K562 treated with DMSO at 1 percent for 24 hours (cell line): Measurements from ENCODE around the gene CCDC47. TPM values are rescaled to one million over a fixed set of nuclear protein-coding genes. Genes with fewer than 3 reads are reported as not detected.

Experiments used
- total RNA-seq: library from RNA; unstranded; fragments of 300-600 nt; gene quantifications from 2 replicates; pipeline ENCODE4 v1.2.3, GENCODE V29; 2022; ENCODE audit warnings: low read depth; ENCODE audit not compliant: insufficient read depth

Gene CCDC47, protein sequence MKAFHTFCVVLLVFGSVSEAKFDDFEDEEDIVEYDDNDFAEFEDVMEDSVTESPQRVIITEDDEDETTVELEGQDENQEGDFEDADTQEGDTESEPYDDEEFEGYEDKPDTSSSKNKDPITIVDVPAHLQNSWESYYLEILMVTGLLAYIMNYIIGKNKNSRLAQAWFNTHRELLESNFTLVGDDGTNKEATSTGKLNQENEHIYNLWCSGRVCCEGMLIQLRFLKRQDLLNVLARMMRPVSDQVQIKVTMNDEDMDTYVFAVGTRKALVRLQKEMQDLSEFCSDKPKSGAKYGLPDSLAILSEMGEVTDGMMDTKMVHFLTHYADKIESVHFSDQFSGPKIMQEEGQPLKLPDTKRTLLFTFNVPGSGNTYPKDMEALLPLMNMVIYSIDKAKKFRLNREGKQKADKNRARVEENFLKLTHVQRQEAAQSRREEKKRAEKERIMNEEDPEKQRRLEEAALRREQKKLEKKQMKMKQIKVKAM
- total RNA-seq, result 57.2 and 62.5 TPM in 2 replicates

DNA sequence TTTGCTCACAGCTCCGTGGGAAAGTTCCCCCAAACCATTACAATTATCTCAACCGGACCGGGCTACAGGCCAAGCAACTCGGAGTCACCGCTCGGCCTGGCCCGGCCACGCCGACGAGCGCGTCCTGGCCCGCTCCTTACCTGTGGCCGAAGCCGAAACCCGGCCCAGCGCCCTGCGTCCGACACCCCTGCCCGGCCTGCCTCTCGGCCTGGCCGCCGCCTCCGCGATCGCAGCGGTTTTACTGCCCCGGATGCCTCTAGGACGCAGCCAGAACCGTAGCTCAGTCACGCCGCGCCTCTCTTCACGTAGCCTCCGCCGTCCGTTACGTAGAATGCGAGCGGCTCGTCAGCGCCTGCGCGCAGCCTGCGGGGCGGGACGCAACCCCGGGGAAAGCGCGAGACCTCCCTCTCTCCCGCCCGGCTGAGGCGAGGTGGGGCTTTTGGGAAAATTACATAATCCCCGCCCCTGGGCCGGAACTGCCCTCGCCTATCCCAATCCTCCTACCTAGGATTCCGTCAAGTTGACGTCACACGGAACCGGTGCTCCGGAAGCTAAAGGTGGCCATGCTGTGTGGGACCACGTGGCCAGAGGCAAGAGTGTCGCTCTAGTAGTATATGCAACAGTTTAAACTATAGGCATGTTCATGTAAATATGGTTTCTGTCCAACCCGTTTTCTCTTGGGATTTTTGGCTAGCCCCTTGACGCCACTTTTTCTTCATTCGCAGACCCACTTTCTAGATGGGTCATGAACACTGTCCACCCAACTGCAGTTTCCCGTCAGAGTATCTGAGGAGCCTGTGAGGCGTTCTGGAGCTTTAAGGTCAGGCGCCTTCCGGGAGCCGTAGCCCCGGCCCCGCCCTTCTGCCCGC, at the start of gene CCDC47:
TSS of gene CCDC47 (minus strand) at position 326 of the 869 bp plus-strand sequence. CDS start 7,422 bp downstream, outside the sequence.

DNA sequence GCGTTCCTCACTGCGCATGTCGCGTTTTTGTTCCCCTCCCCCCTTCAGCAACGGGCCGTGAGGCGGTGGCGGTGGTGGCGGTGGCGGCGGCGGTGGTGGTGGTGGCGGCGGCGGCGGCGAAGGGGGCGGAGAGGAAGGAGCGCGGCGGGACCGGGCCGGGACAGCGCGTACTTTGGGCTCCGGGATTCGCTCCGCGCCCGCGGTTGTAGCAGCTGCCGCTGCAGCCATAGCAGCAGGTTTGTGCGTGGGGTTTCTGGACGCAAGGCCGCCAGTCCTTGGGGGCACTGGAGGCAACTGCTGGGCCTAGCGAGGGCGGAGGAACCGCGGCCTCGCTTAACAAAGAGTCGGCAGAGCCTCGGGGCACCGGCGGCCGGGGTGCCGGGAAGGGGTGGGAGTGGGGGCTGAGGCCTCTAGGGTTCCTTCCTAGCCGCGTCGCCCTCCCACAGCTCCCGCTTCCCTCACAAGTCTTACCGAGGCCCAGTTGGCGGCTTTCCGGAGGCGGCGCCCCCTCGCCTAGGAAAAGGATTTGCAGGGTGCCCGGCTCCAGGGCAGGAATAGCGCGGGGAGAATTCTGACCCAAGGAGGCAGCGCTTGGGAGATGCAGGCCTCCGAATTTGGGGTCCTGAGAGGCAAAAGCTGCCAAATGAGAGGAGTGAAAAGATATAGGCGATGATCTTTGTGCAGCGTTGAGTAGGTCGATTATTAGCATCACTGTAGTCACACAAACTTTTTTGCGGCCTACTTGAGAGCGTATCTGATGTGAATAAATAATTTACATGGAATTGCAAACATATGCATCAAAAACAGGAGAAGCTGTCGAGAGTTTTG, 958 bp upstream of the CCDC47 start, which contains the start of gene DDX42:
TSS of gene DDX42 (plus strand) at position 30 of the 828 bp plus-strand sequence. CDS start 12,880 bp downstream, outside the sequence.

DNA sequence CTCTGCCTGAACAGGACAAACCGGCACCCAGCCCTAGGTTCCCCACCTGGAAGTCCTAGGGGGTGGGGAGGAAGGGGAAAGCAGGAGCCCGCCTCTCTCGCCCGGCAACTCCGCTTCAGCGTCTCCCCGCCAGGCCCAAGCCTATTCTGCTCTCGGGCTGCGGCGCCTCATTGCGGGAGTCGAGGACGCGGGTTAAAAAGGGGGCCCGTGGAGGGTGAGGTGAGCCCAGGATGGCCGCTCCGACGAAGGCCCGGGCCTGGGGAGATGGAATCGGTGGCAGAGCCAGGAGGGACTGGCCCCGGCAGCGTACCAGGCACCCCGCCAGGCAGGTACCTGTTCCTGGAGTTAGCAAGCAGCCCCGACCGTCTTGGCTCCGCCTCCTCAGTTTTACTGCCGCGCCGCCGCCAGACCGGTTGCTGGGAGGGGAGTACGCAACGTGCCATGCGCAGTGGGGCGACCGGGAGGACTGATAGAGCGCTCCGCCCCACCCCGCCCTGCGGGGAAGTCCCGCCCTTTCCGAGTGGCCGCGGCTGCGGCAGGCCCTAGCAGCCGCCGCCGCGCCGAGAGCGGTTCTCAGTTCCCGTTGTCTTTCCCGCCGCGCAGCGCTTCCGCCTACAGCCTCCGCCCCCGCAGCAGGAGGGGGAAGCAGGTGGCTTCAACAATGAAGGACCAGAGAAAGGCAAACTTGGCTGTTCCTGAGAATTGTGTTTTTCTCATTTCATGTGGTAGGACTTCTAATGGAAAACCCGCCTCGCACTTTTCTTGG, 31.8 kb downstream of the CCDC47 start, which contains the start of gene STRADA:
TSS of gene STRADA (minus strand) at position 392 of the 766 bp plus-strand sequence. CDS start 13,430 bp downstream, outside the sequence.

DNA sequence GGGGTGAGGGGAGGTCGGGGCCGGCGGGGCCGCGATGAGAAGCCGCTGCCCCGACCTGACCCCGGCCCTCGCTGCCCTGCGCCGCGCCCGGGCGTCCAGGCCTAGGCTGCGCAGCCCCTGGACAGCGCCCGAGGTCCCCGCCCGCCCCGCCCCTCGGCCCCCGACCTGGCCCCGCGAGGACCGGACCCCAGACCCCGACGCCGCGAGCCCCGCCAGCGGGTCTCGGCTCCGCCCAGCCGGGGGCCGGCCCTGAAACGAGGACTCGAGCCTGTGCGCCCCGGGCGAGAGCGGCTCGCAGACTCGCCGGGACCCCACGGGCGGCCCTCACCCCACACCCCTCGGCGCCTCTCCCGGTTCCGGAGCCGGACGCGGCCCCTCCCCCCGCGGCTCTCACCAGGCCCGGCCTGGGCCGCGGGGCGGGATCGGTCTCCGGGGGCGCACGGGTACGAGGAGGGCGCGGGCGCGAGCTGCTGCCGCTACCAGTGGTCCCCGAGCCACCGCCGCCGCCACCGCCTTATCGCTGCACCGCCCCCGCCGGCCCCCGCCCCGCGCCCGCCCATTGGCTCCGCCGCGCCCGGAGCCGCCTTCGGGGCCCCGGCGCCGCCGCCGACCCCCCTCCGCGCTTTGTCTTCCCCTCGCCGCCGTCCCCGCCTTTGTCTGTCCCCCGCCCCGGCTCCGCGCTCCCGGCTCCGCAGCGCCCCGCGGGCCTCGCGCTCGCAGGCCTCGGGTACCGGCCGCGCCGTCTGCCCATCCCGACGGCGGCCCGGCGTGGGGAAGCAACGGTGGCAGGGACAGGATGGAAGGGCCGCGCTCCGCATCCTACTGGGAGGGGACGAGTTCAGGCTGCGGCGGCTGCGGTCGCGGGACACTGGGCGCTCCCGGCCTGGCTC, 73.5 kb downstream of the CCDC47 start, which contains the start of gene LIMD2:
TSS of gene LIMD2 (minus strand) at position 488 of the 890 bp plus-strand sequence. CDS start 827 bp downstream, outside the sequence.

Other genes with a start within 250 kb of the CCDC47 start
- 100.0 and 110 TPM in 2 replicates for gene DCAF7, start 223.1 kb downstream of the CCDC47 start, total RNA-seq
- gene TACO1, start 172.7 kb downstream of the CCDC47 start, total RNA-seq, result 50.6 and 57.9 TPM in 2 replicates
- 28.6 and 30.8 TPM in 2 replicates for gene MAP3K3, start 151.2 kb downstream of the CCDC47 start, total RNA-seq
- 6.0 and 9.2 TPM in 2 replicates for gene LIMD2, start 73.5 kb downstream of the CCDC47 start, total RNA-seq
- 45.4 and 47.0 TPM in 2 replicates for gene STRADA, start 31.8 kb downstream of the CCDC47 start, total RNA-seq
- 37.1 and 46.5 TPM in 2 replicates for gene DDX42, start 573 bp upstream of the CCDC47 start, total RNA-seq
- gene PSMC5, start 53.8 kb upstream of the CCDC47 start, total RNA-seq, result 172 and 182 TPM in 2 replicates
- 26.5 and 33.7 TPM in 2 replicates for gene FTSJ3, start 54.1 kb upstream of the CCDC47 start, total RNA-seq
- 87.9 and 96.8 TPM in 2 replicates for gene SMARCD2, start 69.1 kb upstream of the CCDC47 start, total RNA-seq
- 0.38 and 1.4 TPM in 2 replicates for gene CSH2, start 100.1 kb upstream of the CCDC47 start, total RNA-seq
- gene GH2, start 108.3 kb upstream of the CCDC47 start, total RNA-seq, result not detected in 2 replicates
- gene CSH1, start 123.0 kb upstream of the CCDC47 start, total RNA-seq, result not detected in 2 replicates
- gene CSHL1, start 137.7 kb upstream of the CCDC47 start, total RNA-seq, result not detected in 2 replicates
- not detected in 2 replicates for gene GH1, start 145.2 kb upstream of the CCDC47 start, total RNA-seq
- gene CD79B, start 158.7 kb upstream of the CCDC47 start, total RNA-seq, result 0.27 TPM in 1 of 2 replicates, not detected in the other
- 0.43 and 0.53 TPM in 2 replicates for gene SCN4A, start 199.3 kb upstream of the CCDC47 start, total RNA-seq
- 1.9 and 2.2 TPM in 2 replicates for gene PRR29, start 224.8 kb upstream of the CCDC47 start, total RNA-seq
- gene ICAM2, start 247.0 kb upstream of the CCDC47 start, total RNA-seq, result 59.1 and 64.1 TPM in 2 replicates